Stimulated activated CD4-positive, alpha-beta T cell treated with anti-CD3 and anti-CD28 coated beads, Interleukin-2, amount 100 ng/mL, for 48 hours (primary cell): ENCODE data around the gene ATP5F1E.

Source experiments
- DNase-seq, 2 donors: peaks; one replicate each; pipeline ENCODE4 v3.0.0-alpha.2; 2020

Gene ATP5F1E

DNA sequence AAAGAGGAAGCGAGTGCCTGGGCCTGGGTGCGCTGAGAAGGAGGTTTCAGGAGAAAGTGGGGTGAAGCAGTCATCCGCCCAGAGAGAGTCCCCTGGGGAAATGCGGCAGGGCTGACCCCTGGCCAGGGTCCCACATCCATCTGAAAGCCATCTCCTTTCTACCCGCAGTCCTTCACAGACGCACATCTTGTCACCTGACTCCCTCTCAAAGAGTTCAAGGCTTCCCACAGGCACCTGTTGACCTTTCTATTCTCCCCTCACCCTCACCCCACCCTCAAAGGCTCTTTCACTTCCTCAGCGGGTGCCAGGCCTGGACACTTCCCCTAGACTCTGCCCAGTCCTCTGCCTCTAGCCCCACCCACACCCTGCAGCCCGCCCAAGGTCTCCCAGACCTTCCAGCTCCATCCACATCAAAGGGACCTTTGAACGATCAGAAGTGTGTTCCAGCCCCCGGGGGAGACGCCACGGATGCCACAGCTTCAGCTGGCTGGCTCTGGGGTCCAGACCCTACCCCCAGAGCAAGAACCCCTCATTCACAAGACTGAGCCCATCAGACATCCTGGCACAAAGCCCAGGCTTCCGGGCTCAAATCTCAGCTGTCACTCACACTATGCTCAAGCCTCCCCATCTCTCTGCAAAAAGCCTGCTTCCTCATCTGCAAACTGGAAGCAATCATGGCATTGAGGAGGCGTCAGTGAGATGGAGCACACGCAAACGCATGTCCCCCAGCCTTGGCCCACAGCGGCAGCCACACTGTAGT lies 27.2 kb downstream of the ATP5F1E start:
- DNase-seq: no peak

DNA sequence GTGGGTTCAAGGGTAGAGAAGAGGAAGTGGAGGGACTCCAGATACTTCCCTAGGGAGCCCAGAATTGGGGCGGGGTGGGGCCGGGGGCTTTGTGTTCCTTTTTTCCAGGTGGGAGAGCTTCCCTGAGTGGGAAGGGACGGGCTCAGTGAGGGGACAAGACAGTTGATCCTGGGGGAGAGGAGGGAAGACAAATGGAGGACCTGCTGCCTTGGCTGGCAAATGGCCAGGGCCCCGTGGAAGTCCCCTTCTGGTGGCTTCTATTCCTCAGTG lies 27.7 kb downstream of the ATP5F1E start:
- DNase-seq: no peak

- DNase-seq: no peak
Observed at GRCh38 chr20:59003836-59004492, 28.2 kb downstream of the ATP5F1E start.

DNA sequence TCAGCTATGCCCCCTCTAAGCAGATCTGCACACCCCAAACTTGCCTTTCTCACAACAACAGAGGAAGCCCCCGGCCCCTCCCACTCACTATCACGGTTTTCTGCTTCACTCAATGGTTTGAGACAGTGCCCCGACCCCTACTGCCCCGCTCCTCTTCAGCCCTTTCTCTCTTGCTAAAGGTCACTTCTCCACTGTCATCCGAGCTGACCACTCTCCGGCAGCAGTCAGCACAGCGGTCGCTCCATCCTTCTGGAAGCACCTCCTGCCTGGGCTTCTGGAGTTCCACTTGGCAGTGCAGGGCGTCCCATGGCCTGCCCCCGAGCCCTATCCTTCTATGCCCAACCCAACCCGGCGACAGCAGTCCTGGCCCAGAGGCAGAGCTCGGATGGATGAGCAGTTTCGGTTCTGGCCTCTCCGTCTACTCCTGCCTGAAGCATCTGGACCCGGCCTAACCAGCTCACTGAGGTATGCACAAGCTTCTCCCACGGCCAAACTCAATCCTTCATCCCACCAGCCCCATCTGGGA lies 29.2 kb downstream of the ATP5F1E start:
- DNase-seq: no peak

DNA sequence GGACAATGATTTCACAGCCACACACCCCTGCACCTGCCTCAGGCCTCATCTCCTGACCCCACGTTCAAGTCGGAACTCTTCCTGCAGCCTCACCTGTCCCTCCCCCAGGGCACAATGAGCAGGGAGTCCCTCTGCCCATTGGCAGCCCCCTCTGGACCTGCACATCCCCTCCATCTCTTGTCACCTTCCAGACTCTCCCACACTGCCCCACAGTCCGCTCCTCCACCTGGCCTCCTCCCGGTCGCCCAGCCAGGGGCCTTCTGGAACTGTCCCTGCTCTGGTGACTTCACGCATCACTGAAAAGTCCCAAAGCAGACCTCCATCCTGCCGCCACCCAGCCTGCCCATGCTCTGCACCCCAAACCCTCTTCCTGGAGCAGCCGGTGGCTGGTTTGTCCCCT lies 29.7 kb downstream of the ATP5F1E start:
- no peak for DNase-seq

- DNase-seq: no peak
Observed at GRCh38 chr20:59001449-59002171, 30.5 kb downstream of the ATP5F1E start.

GRCh38 chr20:59001068-59001448 lies 31.1 kb downstream of the ATP5F1E start:
- DNase-seq: no peak

- no peak for DNase-seq
Observed at GRCh38 chr20:59000326-59000725, 31.8 kb downstream of the ATP5F1E start.

DNA sequence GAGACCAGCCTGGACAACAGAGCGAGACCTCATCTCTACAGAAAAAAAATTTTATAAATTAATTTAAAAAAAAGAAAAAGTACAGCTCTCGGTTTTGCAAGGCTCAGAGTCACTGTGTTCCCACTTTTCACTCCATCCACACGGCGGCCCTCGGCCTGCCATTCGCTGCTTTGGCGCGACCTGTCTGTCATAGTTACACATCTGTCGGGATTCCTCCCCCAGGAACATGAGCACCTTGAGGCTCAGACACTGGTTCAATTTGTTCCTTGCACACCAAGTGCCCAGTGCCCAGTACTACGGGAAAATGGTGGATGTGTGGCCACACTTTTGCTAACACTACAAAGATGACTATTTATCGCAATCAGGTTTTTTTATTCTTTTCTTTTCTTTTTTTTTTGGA lies 33.5 kb downstream of the ATP5F1E start:
- DNase-seq: no peak

DNA sequence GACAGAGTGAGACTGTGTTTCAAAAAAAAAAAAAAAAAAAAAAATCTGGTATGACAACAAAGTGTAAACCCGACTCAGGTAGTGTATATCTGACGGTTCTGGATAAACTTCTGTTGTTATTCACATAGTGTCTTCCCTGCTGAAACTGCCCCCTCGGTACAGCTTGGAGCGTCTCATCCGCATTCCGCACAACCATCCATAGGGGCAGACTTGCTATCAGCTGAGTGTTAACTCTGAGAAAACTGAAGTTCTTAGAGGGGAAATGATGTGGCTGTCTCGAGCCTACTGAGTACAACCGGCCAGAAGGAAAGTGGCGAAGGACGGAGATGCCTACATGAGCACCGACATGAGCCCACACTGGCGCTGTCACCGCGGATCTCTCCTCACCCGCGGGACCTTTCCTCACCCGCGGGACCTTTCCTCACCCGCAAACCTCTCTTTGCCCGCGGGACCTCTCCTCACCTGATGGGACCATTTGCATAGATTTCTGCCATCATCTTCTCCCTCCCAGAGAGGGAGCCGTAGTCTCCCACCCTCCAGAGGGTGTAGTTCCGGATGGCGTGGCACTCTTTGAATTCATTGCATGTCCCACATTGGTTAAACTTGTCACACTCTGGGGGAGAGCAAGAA lies 34.9 kb downstream of the ATP5F1E start:
- no peak for DNase-seq

DNA sequence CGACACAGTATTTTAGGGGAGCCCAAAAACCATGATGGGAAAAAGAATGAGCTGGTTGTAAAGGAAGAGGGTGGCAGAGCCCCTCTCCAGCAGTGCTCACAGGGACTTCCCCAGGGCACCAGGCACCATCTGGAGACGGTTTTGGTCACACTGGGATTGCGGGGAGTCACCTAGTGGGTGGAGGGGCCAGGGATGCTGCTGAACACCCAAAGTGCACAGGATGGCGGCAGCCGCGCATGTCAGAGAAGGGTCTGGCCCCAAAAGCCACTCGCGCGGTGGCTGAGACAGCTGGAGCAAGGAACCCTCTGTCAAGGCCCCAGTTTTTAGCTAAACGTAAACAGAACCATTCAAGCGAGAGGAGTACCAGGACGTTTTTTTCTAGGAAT lies 35.9 kb downstream of the ATP5F1E start:
- no peak for DNase-seq

DNA sequence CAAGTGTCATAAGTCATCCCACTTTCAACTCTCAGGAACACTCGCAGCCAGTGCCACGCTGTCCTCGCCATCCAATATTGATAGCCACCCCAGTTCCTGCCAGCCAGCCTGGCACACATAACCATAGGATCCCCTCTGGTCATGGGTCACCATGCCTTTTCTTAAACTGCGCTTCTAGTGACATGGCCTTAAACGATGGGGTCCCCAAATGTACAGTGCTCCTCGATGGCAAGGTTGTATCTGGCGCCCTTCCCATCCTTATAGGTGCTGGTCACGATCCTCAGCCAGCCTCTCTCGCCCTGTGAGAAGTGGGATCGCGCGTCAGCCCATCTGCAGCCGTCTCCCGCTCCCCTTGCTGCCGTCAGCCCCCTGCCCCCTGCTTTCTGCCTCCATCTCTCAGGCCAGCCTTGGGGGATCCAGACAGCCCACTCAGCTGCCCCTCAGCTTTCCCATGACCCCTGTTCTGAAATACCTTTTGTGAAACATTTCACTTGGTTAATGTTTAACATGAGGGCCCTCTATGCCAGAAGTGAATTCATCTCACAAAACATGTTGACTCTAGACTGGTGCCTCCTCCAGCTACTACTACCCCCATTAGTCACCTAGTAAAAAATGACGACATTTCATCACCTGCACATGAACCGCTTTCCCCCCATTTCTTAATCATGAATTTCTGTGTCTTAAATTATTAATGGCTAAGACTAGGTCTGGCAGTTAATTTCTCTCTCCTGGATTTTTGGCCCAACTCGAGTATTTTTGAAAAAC lies 36.5 kb downstream of the ATP5F1E start:
- no peak for DNase-seq

GRCh38 chr20:58994390-58995159 lies 37.6 kb downstream of the ATP5F1E start:
- DNase-seq: no peak

- no peak for DNase-seq
Observed at GRCh38 chr20:58993332-58994248, 38.5 kb downstream of the ATP5F1E start.

DNA sequence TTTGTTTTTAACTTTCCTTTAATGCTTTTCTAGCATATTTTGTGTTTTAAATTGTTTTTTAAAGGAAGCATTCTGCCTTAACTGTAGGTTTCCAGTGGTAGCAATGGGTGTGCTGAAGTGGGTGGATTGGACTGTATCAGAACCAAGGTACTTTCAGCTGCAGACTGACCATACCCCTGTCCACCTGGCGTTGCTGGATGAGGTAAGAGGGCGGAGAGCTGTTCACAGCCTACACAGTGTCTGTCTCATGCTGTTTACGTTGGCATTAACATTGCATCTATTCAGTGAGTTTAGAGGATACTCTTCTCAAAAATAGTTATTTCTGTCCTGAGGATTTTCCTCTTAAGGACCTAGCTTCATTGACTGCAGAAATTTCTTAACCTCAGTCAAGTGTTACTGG lies 39.2 kb downstream of the ATP5F1E start:
- DNase-seq: no peak

DNA sequence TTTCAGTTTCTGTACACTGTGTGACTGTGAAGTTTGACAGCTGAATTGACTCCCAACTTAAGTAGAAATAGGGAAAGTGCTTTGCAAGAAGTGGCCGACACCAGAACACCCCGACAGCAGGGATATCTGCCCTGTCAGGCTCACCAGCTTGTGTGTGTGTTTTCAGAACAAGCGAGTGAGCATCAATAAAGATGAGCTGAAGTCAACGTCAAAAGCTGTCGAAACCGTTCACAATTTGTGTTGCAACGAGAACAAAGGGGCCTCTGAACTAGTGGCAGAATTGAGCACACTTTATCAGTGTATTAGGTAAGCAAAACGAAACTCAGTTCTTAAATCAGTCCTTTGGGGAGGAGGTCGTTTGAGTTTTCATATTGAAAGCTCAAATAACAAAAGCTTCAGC lies 40.4 kb downstream of the ATP5F1E start:
- no peak for DNase-seq

GRCh38 chr20:58990651-58991445 lies 41.3 kb downstream of the ATP5F1E start:
- DNase-seq: no peak

GRCh38 chr20:58989196-58989595 lies 42.9 kb downstream of the ATP5F1E start:
- no peak for DNase-seq

- no peak for DNase-seq
Observed at GRCh38 chr20:58988565-58988882, 43.6 kb downstream of the ATP5F1E start.
